DMS114 treated with DMSO at 0.1 percent for 48 hours (cell line): ENCODE measurements around the gene ITFG1.
"Not testable (repeated sequence)": the region's sequence is repeated elsewhere in the genome, so short reads cannot be mapped to it uniquely, and the experiment has no call there.

Experiments used
- DNase-seq: peaks from one replicate; lab custom pipeline; 2025; ENCODE audit not compliant: unreplicated experiment; lab: John Stamatoyannopoulos, UW

The ITFG1 gene

DNA sequence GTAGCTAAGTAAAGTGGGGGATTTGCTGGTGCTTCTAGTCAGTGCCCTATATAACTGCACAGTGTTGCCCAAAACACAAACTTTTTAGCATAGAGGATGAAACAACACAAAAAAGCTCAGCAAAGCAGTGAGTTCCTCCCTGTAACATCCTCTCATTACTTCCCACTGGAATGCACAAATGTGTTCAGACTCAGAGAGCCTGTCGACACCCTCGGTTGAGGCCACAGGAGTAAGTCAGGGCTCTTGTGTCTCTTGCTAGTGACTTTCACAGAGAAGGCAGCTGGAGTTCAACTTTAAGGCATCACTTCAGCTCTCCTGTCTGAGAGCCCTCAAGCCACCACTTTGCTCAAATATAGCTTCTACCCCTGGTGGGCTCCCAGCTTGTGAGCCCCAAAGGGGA lies 209.9 kb downstream of the ITFG1 start:
- no peak for DNase-seq

- DNase-seq: no peak
Observed at GRCh38 chr16:47247690-47248089, 213.2 kb downstream of the ITFG1 start.

GRCh38 chr16:47244206-47244605 lies 216.7 kb downstream of the ITFG1 start:
- no peak for DNase-seq

DNA sequence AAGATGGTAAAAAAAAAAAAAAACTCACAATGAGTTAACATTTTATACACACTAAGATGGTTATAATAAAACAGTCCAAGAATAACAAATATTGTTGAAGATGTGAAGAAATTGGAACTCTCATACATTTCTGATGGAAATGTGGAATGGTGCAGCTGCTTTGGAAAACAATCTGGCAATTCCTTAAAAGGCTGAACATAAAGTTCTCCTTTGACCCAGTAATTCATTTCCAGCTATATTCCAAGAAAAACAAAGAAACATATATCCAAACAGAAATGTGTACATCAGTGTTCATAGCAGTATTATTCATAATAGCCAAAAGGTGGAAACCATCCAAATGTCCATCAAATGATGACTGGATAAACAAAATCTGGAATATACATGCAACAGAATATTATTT lies 219.8 kb downstream of the ITFG1 start:
- no peak for DNase-seq

DNA sequence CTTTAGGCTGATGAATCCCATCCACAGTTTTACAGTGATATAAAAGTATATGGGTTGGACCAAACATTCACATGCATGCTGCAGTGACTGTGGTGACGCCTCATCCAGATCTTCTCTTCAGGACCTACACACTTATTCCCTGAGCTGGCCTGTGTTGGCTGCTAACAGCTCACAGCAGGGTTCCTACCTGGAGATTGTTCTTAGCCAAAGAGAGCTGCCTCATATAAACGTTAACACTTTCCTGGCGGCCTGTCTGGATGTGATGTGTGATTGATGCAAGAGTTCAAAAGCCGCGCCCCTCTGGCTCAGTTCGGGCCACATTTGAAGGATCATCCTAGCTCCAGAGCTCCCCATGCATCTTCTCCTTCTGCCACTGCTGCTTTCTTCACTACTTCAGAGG lies 224.1 kb downstream of the ITFG1 start:
- no peak for DNase-seq

DNA sequence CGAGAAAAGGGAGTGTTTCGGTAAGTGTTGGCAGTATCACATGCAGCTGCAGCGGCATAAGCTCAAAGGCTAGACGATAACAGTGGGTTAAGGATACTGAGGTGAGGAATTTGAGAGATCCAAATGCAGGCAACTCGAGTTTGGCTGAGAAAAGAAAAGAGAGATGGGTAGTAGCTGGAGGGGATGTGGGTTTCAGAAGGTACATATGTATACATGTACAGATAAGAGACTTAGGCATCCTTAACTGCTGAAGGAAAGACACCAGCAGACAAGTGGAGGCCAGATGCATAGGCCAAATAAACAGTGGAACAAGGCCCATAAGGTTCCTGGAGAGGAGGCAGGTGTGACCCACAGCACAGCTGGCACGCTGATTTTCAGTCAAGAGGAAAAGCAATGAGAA lies 230.6 kb downstream of the ITFG1 start:
- no peak for DNase-seq

GRCh38 chr16:47229053-47230050 lies 231.5 kb downstream of the ITFG1 start:
- DNase-seq: no peak

DNA sequence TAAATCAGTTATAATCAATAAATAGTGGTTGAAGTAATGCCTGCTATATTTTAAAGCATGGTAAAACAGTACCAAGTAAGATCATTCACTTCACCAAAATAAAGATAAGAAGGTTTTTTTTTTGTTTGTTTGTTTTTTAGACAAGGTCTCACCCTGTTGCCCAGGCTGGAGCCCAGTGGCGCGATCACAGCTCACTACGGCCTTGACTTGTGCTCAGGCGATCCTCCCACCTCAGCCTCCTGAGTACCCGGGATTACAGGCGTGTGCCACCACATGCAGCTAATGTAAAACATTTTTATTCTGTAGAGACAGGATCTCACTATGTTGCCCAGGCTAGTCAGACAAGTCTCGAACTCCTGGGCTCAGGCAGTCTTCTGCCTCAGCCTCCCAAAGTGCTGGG lies 232.6 kb downstream of the ITFG1 start:
- no peak for DNase-seq

DNA sequence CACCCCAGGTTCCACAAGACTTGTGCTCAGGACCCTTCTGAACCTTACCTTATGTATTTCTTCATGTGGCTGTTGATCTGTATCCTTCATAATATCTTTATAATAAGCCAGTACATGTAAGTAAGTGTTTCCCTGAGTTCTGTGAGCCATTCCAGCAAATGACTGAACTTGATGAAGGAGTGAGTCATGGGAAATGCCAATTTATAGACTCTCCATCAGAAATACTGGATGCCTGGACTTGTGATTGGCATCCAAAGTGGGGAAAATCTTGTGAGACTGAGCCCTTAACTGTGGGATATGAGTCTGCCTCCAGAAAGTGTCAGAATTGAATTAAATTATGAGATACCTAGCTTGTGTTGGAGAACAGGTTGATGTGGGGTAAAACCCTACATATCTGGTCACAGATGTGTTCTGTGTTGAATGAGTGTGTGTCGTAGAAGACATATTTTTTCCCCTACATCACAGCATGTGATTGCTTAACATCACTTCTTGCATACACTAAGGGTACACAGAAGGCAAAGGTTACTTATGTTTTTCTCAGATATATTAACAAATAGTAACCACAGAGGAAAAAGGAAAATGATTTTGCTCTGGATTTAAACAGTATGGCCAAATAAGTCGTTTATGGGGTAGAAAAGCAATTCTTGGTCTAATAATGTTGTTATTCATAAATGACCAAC lies 247.0 kb downstream of the ITFG1 start:
- no peak for DNase-seq

GRCh38 chr16:47211218-47211617 lies 249.6 kb downstream of the ITFG1 start:
- no peak for DNase-seq

DNA sequence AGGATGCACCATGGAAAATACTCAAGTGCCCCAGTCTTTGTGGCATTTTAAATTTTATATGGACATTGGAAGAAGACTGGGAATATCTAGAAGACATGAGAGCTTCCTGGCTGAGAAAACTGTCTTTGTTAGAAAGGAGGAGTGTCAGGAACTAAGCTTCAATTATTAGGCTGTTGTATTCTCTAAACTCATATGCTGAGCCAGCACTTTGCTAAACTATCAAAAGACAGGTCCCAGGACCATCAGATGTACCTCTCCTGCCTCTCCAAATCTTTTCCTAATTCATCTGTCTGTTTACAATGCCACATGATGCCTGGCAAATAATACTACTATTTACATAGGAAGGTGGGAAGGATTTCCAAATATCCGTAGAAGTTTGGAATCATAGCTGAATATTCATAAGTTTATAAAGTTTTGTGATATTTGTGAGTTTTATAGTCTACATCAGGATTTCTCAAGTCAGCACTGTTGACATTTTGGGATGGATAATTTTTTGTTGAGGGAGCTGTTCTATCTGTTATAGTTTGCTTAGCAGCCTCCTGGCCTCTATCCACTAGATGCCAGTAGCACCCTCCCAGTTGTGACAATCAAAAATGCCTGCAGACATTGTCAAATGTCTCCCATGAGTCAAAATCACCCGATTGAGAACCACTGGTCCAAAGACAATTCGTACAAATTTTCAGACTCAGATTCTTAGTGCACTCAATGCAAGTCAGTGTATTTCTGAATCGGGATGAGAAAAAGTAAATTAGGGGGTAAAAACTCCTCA lies 255.9 kb downstream of the ITFG1 start:
- no peak for DNase-seq

DNA sequence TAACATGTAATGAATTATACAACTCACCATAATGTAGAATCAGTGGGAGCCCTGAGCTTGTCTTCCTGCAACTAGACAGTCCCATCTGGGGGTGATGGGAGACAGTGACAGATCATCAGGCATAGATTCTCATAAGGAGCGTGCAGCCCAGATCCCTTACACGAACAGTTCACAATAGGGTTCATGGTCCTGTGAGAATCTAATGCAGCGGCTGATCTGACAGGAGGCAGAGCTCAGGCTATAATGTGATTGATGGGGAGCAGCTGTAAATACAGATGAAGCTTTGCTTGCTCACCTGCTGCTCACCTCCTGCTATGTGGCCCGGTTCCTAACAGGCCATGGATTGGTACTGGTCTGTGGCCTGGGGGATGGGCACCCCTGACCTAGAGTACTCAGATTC lies 257.4 kb downstream of the ITFG1 start:
- not testable (repeated sequence) for DNase-seq

GRCh38 chr16:47198180-47198575 lies 262.7 kb downstream of the ITFG1 start:
- no peak for DNase-seq

DNA sequence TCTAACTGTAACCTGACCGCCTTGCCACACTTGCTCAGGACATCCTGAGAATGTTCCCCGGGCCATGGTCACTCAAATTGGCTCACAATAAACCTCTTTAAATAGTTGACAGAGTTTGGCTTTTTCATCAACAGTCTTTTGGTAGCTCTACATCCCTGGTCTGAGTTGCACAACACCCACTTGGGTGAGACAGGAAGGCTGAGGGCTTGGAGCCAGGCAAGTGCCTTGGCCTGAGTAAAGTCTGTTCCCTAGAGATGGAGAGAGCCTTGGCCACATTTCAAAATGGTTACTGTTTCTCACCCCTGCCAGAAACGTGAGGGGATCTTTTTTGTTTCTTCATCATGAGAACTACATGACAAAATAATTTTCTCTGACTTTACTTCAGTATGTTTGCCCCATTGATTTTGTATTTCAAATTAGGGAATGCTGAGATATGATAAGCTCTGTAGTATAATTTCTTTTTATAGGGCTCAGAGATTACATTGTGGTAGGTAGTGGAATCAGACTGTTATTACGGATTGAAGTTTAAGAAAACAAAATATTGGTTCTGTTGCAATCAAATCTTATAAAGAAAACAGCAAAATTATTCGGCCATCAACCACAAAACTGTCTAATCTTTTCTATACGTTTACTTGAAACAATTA lies 263.2 kb downstream of the ITFG1 start:
- DNase-seq: no peak

DNA sequence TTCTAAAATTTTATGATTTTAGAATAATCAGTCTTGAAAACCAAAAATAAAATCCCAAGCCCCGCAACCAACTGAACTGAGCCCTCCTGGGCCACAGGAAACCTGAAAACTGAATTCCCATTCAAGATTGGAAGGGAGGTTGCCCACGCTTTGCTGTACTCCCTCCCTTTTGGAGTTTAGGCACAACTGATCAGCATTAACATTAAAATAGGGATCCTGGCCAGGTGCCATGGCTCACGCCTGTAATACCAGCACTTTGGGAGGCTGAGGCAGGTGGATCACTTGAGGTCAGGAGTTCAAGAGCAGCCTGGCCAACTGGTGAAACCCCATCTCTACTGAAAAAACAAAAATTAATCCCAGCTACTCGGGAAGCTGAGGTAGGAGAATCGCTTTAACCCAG lies 264.4 kb downstream of the ITFG1 start:
- DNase-seq: no peak

- DNase-seq: no peak
Observed at GRCh38 chr16:47182318-47182717, 278.5 kb downstream of the ITFG1 start.

- DNase-seq: not testable (repeated sequence)
Observed at GRCh38 chr16:47181066-47181465, 279.8 kb downstream of the ITFG1 start.

DNA sequence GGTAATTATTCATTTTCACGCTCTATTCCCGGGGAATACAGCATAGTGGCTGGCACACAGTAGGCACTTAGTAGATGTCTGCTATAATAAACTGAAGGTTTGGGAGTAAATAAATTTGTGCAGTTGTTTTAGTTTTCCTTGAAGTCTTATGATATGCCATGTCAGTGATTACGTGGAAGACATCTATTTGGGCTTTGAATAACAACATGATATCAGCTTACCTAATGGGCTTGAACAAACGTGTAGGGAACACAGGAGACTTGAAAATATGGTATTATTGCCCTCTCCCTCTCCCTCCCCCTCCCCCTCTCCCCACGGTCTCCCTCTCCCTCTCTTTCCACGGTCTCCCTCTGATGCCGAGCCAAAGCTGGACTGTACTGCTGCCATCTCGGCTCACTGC lies 280.8 kb downstream of the ITFG1 start:
- DNase-seq: no peak

DNA sequence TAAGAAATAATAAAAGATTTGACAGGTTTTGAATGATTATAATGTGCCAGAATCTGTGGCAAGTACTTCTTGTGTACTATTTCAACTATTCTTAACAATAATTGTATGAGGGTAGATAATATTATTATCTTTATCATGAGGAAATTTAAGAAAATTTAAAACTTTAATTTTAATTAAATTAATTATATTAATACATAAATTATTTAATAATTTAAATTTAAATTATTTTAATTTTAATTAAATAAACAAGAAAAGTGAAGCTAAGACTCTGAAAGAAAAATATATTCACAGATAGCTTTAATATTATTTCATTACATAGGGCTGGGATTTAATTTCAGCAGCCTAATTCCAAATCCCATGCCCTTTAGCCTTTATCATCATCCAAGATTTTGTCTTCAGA lies 285.7 kb downstream of the ITFG1 start:
- DNase-seq: no peak

- DNase-seq: no peak
Observed at GRCh38 chr16:47162670-47163420, 298.0 kb downstream of the ITFG1 start.
